Astrocyte of the hippocampus (primary cell): ENCODE data around the gene INPPL1.
"Not testable (repeated sequence)": the region's sequence is repeated elsewhere in the genome, so short reads cannot be mapped to it uniquely, and the experiment has no call there.

ENCODE experiments used
- DNase-seq: peaks from one replicate; pipeline ENCODE4 v3.0.0; 2011; ENCODE audit warnings: low read depth, low spot score

Gene INPPL1

GRCh38 chr11:72244060-72244360 is 19.4 kb downstream of the INPPL1 start, which contains the start of gene PHOX2A:
Gene PHOX2A, minus strand, starts transcription at chr11:72244176. Its CDS starts 172 bp downstream, at chr11:72244004.
- no peak for DNase-seq

GRCh38 chr11:72244361-72245262 is 20.0 kb downstream of the INPPL1 start:
- no peak for DNase-seq

GRCh38 chr11:72245263-72245816 is 20.8 kb downstream of the INPPL1 start:
- no peak for DNase-seq

- DNase-seq: no peak
These were observed 23.0 kb downstream of the INPPL1 start for GRCh38 chr11:72247584-72247983.

- DNase-seq: no peak
These were observed 25.4 kb downstream of the INPPL1 start for GRCh38 chr11:72249961-72250360.

- DNase-seq: no peak
These were observed 26.3 kb downstream of the INPPL1 start for GRCh38 chr11:72250661-72251464.

- DNase-seq: no peak
These were observed 27.0 kb downstream of the INPPL1 start for GRCh38 chr11:72251614-72252013.

- no peak for DNase-seq
These were observed 28.8 kb downstream of the INPPL1 start for GRCh38 chr11:72253392-72253791.

- no peak for DNase-seq
These were observed 29.9 kb downstream of the INPPL1 start for GRCh38 chr11:72254299-72254993.

GRCh38 chr11:72257570-72257969 is 33.0 kb downstream of the INPPL1 start:
- DNase-seq: no peak

GRCh38 chr11:72259490-72259889 is 34.9 kb downstream of the INPPL1 start:
- DNase-seq: no peak

- DNase-seq: no peak
These were observed 36.0 kb downstream of the INPPL1 start for GRCh38 chr11:72260574-72260973.

GRCh38 chr11:72263361-72263760 is 38.8 kb downstream of the INPPL1 start:
- DNase-seq: peak; percentile 53

- DNase-seq: peak; percentile 44
These were observed 41.4 kb downstream of the INPPL1 start for GRCh38 chr11:72265951-72266350.

GRCh38 chr11:72266960-72267359 is 42.4 kb downstream of the INPPL1 start:
- DNase-seq: not testable (repeated sequence)

- DNase-seq: no peak
These were observed 43.5 kb downstream of the INPPL1 start for GRCh38 chr11:72267956-72268617.

GRCh38 chr11:72271980-72272379 is 47.4 kb downstream of the INPPL1 start:
- no peak for DNase-seq

GRCh38 chr11:72274435-72274834 is 49.9 kb downstream of the INPPL1 start:
- DNase-seq: no peak

GRCh38 chr11:72278905-72279304 is 54.3 kb downstream of the INPPL1 start:
- DNase-seq: peak; percentile 38

- DNase-seq: no peak
These were observed 55.5 kb downstream of the INPPL1 start for GRCh38 chr11:72280037-72280436.

GRCh38 chr11:72280726-72281315 is 56.3 kb downstream of the INPPL1 start:
- no peak for DNase-seq
